ENCODE data around the gene LAMA2.
"Not testable (repeated sequence)": the region's sequence is repeated elsewhere in the genome, so short reads cannot be mapped to it uniquely, and the experiment has no call there.

The LAMA2 gene

GRCh38 chr6:129006724-129007514 is 124.0 kb downstream of the LAMA2 start:
- no peak overlapping the region for H3K4me3 ChIP-seq (ENCODE audit: low read depth, low read length)

GRCh38 chr6:129007701-129008373 is 124.9 kb downstream of the LAMA2 start:
- no peak overlapping the region for H3K4me3 ChIP-seq (ENCODE audit: low read depth, low read length)

GRCh38 chr6:129008591-129008990 is 125.7 kb downstream of the LAMA2 start:
- H3K4me3 ChIP-seq (ENCODE audit: low read depth, low read length), result no peak overlapping the region

GRCh38 chr6:129009851-129010250 is 126.9 kb downstream of the LAMA2 start:
- no peak overlapping the region for H3K4me3 ChIP-seq (ENCODE audit: low read depth, low read length)

GRCh38 chr6:129014302-129014701 is 131.4 kb downstream of the LAMA2 start:
- no peak overlapping the region for H3K4me3 ChIP-seq (ENCODE audit: low read depth, low read length)

- no peak overlapping the region for H3K4me3 ChIP-seq (ENCODE audit: low read depth, low read length)
Observed at GRCh38 chr6:129015721-129016120, 132.8 kb downstream of the LAMA2 start.

- no peak overlapping the region for H3K4me3 ChIP-seq (ENCODE audit: low read depth, low read length)
Observed at GRCh38 chr6:129016844-129017243, 133.9 kb downstream of the LAMA2 start.

- no peak overlapping the region for H3K4me3 ChIP-seq (ENCODE audit: low read depth, low read length)
Observed at GRCh38 chr6:129022011-129022553, 139.1 kb downstream of the LAMA2 start.

GRCh38 chr6:129026601-129027000 is 143.7 kb downstream of the LAMA2 start:
- no peak overlapping the region for H3K4me3 ChIP-seq (ENCODE audit: low read depth, low read length)

- H3K4me3 ChIP-seq (ENCODE audit: low read depth, low read length), result no peak overlapping the region
Observed at GRCh38 chr6:129029778-129030177, 146.8 kb downstream of the LAMA2 start.

GRCh38 chr6:129030215-129030614 is 147.3 kb downstream of the LAMA2 start:
- no peak overlapping the region for H3K4me3 ChIP-seq (ENCODE audit: low read depth, low read length)

GRCh38 chr6:129031051-129031599 is 148.2 kb downstream of the LAMA2 start:
- no peak overlapping the region for H3K4me3 ChIP-seq (ENCODE audit: low read depth, low read length)

- no peak overlapping the region for H3K4me3 ChIP-seq (ENCODE audit: low read depth, low read length)
Observed at GRCh38 chr6:129032602-129033001, 149.7 kb downstream of the LAMA2 start.

GRCh38 chr6:129033180-129033579 is 150.2 kb downstream of the LAMA2 start:
- no peak overlapping the region for H3K4me3 ChIP-seq (ENCODE audit: low read depth, low read length)

- H3K4me3 ChIP-seq (ENCODE audit: low read depth, low read length), result no peak overlapping the region
Observed at GRCh38 chr6:129033581-129033980, 150.6 kb downstream of the LAMA2 start.

- H3K4me3 ChIP-seq (ENCODE audit: low read depth, low read length), result no peak overlapping the region
Observed at GRCh38 chr6:129041563-129041962, 158.6 kb downstream of the LAMA2 start.

- H3K4me3 ChIP-seq (ENCODE audit: low read depth, low read length), result no peak overlapping the region
Observed at GRCh38 chr6:129046526-129046925, 163.6 kb downstream of the LAMA2 start.

- no peak overlapping the region for H3K4me3 ChIP-seq (ENCODE audit: low read depth, low read length)
Observed at GRCh38 chr6:129047834-129048233, 164.9 kb downstream of the LAMA2 start.

GRCh38 chr6:129050086-129050485 is 167.1 kb downstream of the LAMA2 start:
- no peak overlapping the region for H3K4me3 ChIP-seq (ENCODE audit: low read depth, low read length)

GRCh38 chr6:129053143-129053542 is 170.2 kb downstream of the LAMA2 start:
- not testable (repeated sequence) for H3K4me3 ChIP-seq (ENCODE audit: low read depth, low read length)

- H3K4me3 ChIP-seq (ENCODE audit: low read depth, low read length), result no peak overlapping the region
Observed at GRCh38 chr6:129055796-129056195, 172.9 kb downstream of the LAMA2 start.

GRCh38 chr6:129059650-129060049 is 176.7 kb downstream of the LAMA2 start:
- H3K4me3 ChIP-seq (ENCODE audit: low read depth, low read length), result no peak overlapping the region
